HG02981 (cell line): ENCODE results near the gene FAAP20.
A peak's percentile ranks its signal among the peaks of the same experiment; 100 is the strongest.

Source experiments
- ATAC-seq: cut with Tn5 transposase; IDR thresholded peaks from one replicate; pipeline ENCODE4 v1.9.1; 2021; ENCODE audit warnings: mild to moderate bottlenecking, moderate library complexity; ENCODE audit not compliant: unreplicated experiment

FAAP20 gene

GRCh38 chr1:2197707-2198165, 3.2 kb upstream of the FAAP20 start:
- ATAC-seq: no peak

GRCh38 chr1:2196901-2197638, 2.5 kb upstream of the FAAP20 start:
- ATAC-seq: no peak

- ATAC-seq: no peak
These were observed 1.2 kb upstream of the FAAP20 start for GRCh38 chr1:2195785-2196184.

- ATAC-seq: peak; percentile 62
These were observed 514 bp upstream of the FAAP20 start for GRCh38 chr1:2194898-2195673.

GRCh38 chr1:2193514-2194281, 874 bp downstream of the FAAP20 start:
- ATAC-seq: no peak

GRCh38 chr1:2192031-2192995, 2.3 kb downstream of the FAAP20 start:
- no peak for ATAC-seq

- no peak for ATAC-seq
These were observed 4.0 kb downstream of the FAAP20 start for GRCh38 chr1:2190491-2190976.

- ATAC-seq: peak; percentile 74
These were observed 4.8 kb downstream of the FAAP20 start for GRCh38 chr1:2189459-2190425.

- no peak for ATAC-seq
These were observed 6.2 kb downstream of the FAAP20 start for GRCh38 chr1:2188336-2188735.

GRCh38 chr1:2187619-2188018, 7.0 kb downstream of the FAAP20 start:
- ATAC-seq: no peak

GRCh38 chr1:2186901-2187300, 7.7 kb downstream of the FAAP20 start:
- no peak for ATAC-seq

- no peak for ATAC-seq
These were observed 8.4 kb downstream of the FAAP20 start for GRCh38 chr1:2185880-2186855.

GRCh38 chr1:2184934-2185333, 9.6 kb downstream of the FAAP20 start:
- ATAC-seq: no peak

- no peak for ATAC-seq
These were observed 10.0 kb downstream of the FAAP20 start for GRCh38 chr1:2184531-2184930.

- no peak for ATAC-seq
These were observed 10.6 kb downstream of the FAAP20 start for GRCh38 chr1:2183937-2184334.

GRCh38 chr1:2182376-2182775, 12.2 kb downstream of the FAAP20 start:
- ATAC-seq: no peak

- ATAC-seq: no peak
These were observed 12.8 kb downstream of the FAAP20 start for GRCh38 chr1:2181752-2182151.

GRCh38 chr1:2181271-2181670, 13.3 kb downstream of the FAAP20 start:
- ATAC-seq: no peak
